Stomach (tissue), 4 donors: ENCODE results near the gene NTRK2.

ENCODE experiments used
- POLR2A ChIP-seq, 4 donors: fragments of 450-650 bp; IDR thresholded peaks; one replicate each; pipeline ENCODE4 v1.6.1; 2016; ENCODE audit warnings: antibody characterized with exemption in 4 of 4, control low read depth in 2 of 4, mild to moderate bottlenecking in 1 of 4, moderate library complexity in 1 of 4
- TF ChIP-seq, protein P1 (sequence below), 7 experiments: fragments of 450-650 bp in 4 of 7; fragments of 200-600 bp in 3 of 7; sonication (generic) in 3 of 7; IDR thresholded peaks; one replicate each; pipeline ENCODE4 v1.5.1; 2016 to 2019; ENCODE audit warnings: antibody characterized with exemption in 7 of 7, control low read depth in 2 of 7, mild to moderate bottlenecking in 1 of 7

DNA sequence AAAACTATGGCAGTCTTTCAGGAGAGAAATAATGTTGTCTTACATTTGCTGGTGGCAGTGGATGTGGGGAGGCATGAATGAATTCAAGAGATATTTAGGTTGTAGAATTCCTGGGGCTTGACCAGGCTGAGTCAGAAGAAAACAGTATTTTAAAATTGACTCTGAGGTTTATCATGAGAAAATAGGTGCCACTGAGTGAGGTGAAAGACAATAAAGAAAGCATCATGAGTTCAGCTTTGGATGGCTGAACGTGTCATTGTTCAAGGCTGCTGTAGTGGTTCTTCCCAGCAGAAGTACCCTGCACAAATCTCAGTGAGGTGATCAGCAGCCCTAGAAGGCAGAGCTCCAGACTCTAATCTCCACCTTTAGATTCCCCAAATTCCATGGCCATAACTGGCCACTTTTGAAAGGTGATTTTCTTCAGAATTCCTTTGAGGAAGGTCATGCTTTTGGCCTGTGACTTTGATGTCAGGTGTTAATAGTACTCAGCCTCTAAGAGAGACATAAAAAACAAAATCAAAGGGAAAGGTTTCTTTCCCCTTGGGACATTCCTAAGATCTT, 395.4 kb downstream of the NTRK2 start:
- TF ChIP-seq, protein P1, sequence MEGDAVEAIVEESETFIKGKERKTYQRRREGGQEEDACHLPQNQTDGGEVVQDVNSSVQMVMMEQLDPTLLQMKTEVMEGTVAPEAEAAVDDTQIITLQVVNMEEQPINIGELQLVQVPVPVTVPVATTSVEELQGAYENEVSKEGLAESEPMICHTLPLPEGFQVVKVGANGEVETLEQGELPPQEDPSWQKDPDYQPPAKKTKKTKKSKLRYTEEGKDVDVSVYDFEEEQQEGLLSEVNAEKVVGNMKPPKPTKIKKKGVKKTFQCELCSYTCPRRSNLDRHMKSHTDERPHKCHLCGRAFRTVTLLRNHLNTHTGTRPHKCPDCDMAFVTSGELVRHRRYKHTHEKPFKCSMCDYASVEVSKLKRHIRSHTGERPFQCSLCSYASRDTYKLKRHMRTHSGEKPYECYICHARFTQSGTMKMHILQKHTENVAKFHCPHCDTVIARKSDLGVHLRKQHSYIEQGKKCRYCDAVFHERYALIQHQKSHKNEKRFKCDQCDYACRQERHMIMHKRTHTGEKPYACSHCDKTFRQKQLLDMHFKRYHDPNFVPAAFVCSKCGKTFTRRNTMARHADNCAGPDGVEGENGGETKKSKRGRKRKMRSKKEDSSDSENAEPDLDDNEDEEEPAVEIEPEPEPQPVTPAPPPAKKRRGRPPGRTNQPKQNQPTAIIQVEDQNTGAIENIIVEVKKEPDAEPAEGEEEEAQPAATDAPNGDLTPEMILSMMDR (IDR thresholded peaks at IDR 0.05): no peak
- TF ChIP-seq POLR2A (IDR thresholded peaks at IDR 0.05): no peak
